AG04450 (cell line): ENCODE measurements around the gene HAGHL. TPM values are rescaled to one million over a fixed set of nuclear protein-coding genes. Genes with fewer than 3 reads are reported as not detected.
A peak's percentile ranks its signal among the peaks of the same experiment; 100 is the strongest.

Experiments
- CTCF ChIA-PET: fragments of 300-600, 350-600 bp; formaldehyde crosslinking; extraction: SDS; loops from one replicate; lab custom pipeline; 2022; ENCODE audit warnings: antibody characterized with exemption, inconsistent platforms; lab: Charles Lee
- POLR2A ChIA-PET: fragments of 350-600 bp; formaldehyde crosslinking; extraction: SDS; loops from one replicate; lab custom pipeline; 2021; ENCODE audit warnings: antibody characterized with exemption, inconsistent platforms; lab: Yijun Ruan, JAX
- DNase-seq: peaks from one replicate; pipeline ENCODE4 v3.0.0-alpha.2; 2011; ENCODE audit warnings: low read depth, low spot score
- H3K27ac ChIP-seq: one replicate; pipeline ENCODE4 v1.5.1; 2012; ENCODE audit warnings: low read depth, low read length, control low read depth
- H3K27me3 ChIP-seq: one replicate; pipeline ENCODE4 v1.6.0; 2012; ENCODE audit warnings: low read length; ENCODE audit not compliant: control insufficient read depth, insufficient read depth
- H3K4me3 ChIP-seq: 2 replicates; pipeline ENCODE4 v1.5.1; 2011; ENCODE audit warnings: mild to moderate bottlenecking, low read depth, low read length, control low read depth
- H3K9me3 ChIP-seq: 2 replicates; pipeline ENCODE4 v1.5.1; 2012; ENCODE audit warnings: low read length; ENCODE audit not compliant: control insufficient read depth, insufficient read depth
- CTCF ChIP-seq: IDR thresholded peaks from 2 replicates; pipeline ENCODE4 v1.5.1; 2011; ENCODE audit warnings: low read depth, low read length, control low read depth, inconsistent platforms
- polyA plus RNA-seq: library from polyadenylated mRNA; depleted of rRNA; stranded (reverse); fragments of >200 nt; gene quantifications from 2 replicates; pipeline ENCODE4 v1.2.3, GENCODE V29; 2011

HAGHL gene
- polyA plus RNA-seq, 1 experiment = 4.2 TPM

- Histone ChIP-seq H3K27me3 (peaks cover 25% of the 10 kb centered on the region), H3K4me3 (peak overlapping the region; percentile 20; the same call in 1 of the 2 replicates), H3K27ac (no peak overlapping the region), H3K9me3 (no peaks in the 10 kb centered on the region; the same call in 1 of the 2 replicates)
- DNase-seq = peak; percentile 62
- TF ChIP-seq CTCF = no peak
- POLR2A ChIA-PET = interaction anchor here (0.6 to 1.0 kb wide), 6 partner anchors 20 to 327 kb away, joined by 3 to 4 read pairs (median 4); partner anchors contain the start of genes CHTF18, RPUSD1 and WDR24
- CTCF ChIA-PET = interaction anchor here (0.6 to 4.2 kb wide), 6 partner anchors 8 to 397 kb away, joined by 3 to 29 read pairs (median 5); no protein-coding TSS in a partner anchor
Observed at GRCh38 chr16:709566-710499, 17.1 kb upstream of the HAGHL start.

- H3K4me3 ChIP-seq = no peak overlapping the region
- TF ChIP-seq CTCF = no peak
- no peaks in the 10 kb centered on the region; the same call in 1 of the 2 replicates for H3K9me3 ChIP-seq
- DNase-seq = no peak
- POLR2A ChIA-PET = no interaction called here
- H3K27ac ChIP-seq = no peak overlapping the region
- CTCF ChIA-PET = interaction anchor here (0.7 to 4.2 kb wide), 4 partner anchors 9 to 345 kb away, joined by 3 to 29 read pairs (median 12); no protein-coding TSS in a partner anchor
- peaks cover 22% of the 10 kb centered on the region for H3K27me3 ChIP-seq
Observed at GRCh38 chr16:710500-711075, 16.3 kb upstream of the HAGHL start.

- DNase-seq = no peak
- Histone ChIP-seq H3K27ac (no peak overlapping the region), H3K4me3 (no peak overlapping the region), H3K27me3 (peaks cover 22% of the 10 kb centered on the region), H3K9me3 (no peaks in the 10 kb centered on the region; the same call in 1 of the 2 replicates)
- TF ChIP-seq CTCF = no peak
- POLR2A ChIA-PET = no interaction called here
- CTCF ChIA-PET = interaction anchor here (0.7 to 4.2 kb wide), 3 partner anchors 9 to 345 kb away, joined by 3 to 29 read pairs (median 20); no protein-coding TSS in a partner anchor
Observed at GRCh38 chr16:711084-711483, 15.8 kb upstream of the HAGHL start.

- Histone ChIP-seq H3K27me3 (peaks cover 15% of the 10 kb centered on the region), H3K9me3 (no peaks in the 10 kb centered on the region; the same call in 1 of the 2 replicates), H3K27ac (no peak overlapping the region), H3K4me3 (no peak overlapping the region)
- TF ChIP-seq CTCF = peak; percentile 88
- CTCF ChIA-PET = interaction anchor here (0.6 to 4.2 kb wide), 13 partner anchors 8 to 391 kb away, joined by 3 to 29 read pairs (median 4); partner anchors contain the start of gene CHTF18
- POLR2A ChIA-PET = interaction anchor here (1.2 to 1.6 kb wide), 2 partner anchors 10 to 14 kb away, joined by 6 to 7 read pairs; partner anchors contain the start of genes ANTKMT and CCDC78
- no peak for DNase-seq
Observed at GRCh38 chr16:711548-712320, 15.2 kb upstream of the HAGHL start.
